Measurements from ENCODE around the gene GDNF.

GDNF gene

GRCh38 chr5:37833990-37834389, 5.9 kb downstream of the GDNF start:
- no peak overlapping the region for H3K4me3 ChIP-seq (ENCODE audit: low read depth, low read length)
- TF ChIP-seq, protein P1, sequence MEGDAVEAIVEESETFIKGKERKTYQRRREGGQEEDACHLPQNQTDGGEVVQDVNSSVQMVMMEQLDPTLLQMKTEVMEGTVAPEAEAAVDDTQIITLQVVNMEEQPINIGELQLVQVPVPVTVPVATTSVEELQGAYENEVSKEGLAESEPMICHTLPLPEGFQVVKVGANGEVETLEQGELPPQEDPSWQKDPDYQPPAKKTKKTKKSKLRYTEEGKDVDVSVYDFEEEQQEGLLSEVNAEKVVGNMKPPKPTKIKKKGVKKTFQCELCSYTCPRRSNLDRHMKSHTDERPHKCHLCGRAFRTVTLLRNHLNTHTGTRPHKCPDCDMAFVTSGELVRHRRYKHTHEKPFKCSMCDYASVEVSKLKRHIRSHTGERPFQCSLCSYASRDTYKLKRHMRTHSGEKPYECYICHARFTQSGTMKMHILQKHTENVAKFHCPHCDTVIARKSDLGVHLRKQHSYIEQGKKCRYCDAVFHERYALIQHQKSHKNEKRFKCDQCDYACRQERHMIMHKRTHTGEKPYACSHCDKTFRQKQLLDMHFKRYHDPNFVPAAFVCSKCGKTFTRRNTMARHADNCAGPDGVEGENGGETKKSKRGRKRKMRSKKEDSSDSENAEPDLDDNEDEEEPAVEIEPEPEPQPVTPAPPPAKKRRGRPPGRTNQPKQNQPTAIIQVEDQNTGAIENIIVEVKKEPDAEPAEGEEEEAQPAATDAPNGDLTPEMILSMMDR (IDR thresholded peaks at IDR 0.05; ENCODE audit: low read depth, low read length): no peak

GRCh38 chr5:37831821-37832534, 7.9 kb downstream of the GDNF start:
- H3K4me3 ChIP-seq (ENCODE audit: low read depth, low read length): no peak overlapping the region
- TF ChIP-seq, protein P1 (IDR thresholded peaks at IDR 0.05; ENCODE audit: low read depth, low read length): no peak

DNA sequence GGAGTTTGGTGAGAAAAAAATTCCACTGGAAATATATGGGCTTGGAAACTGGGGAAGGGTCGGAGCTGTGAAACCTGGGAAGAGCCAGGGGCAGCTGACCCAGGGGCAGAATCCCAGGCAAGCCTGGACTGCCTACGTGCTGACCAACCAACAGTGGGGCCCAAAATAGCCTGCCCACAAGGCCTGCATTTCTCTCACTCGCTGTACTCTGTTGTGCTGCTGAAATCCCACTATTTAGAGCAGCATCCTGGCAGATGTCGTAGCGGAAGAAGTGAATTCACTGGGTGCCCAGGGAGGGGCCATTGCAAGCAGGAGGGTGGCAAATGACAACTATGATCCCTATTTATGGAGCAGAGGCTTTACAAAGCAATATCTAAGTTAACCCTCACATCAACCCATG, 9.5 kb downstream of the GDNF start:
- H3K4me3 ChIP-seq (ENCODE audit: low read depth, low read length): no peak overlapping the region
- TF ChIP-seq, protein P1 (IDR thresholded peaks at IDR 0.05; ENCODE audit: low read depth, low read length): no peak

DNA sequence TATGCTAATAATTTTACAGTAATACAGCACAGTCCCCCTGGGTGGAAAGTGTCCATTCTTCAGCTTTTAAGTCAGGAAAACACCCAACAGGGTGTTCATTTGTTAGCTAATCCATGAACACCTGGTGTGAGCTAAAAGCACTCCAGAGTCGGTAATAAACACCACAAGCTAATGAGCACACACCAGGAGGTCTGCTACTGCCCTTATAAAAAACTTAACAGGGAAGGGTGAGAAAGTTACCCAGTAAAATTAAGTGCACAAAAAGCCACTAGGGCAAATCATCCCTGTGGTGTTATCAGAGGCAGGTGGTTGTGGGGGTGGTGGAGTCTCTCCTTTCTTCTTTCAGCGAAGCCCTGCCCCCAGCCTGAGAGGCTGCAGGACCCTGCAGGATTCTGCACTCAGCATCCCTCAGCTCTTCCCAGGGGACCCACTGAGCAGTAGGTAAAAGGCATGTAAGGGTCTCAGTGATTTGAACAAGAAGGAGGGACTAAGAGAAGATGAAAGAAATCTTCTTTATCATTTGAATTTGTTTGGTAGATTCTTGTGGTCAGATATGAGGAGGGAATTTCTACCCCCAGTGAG, 14.4 kb downstream of the GDNF start:
- TF ChIP-seq, protein P1 (IDR thresholded peaks at IDR 0.05; ENCODE audit: low read depth, low read length): no peak
- no peak overlapping the region for H3K4me3 ChIP-seq (ENCODE audit: low read depth, low read length)

GRCh38 chr5:37823433-37824152, 16.2 kb downstream of the GDNF start:
- TF ChIP-seq, protein P1 (IDR thresholded peaks at IDR 0.05; ENCODE audit: low read depth, low read length): no peak
- H3K4me3 ChIP-seq (ENCODE audit: low read depth, low read length): no peak overlapping the region

GRCh38 chr5:37816883-37817282, 23.0 kb downstream of the GDNF start:
- no peak overlapping the region for H3K4me3 ChIP-seq (ENCODE audit: low read depth, low read length)
- TF ChIP-seq, protein P1 (IDR thresholded peaks at IDR 0.05; ENCODE audit: low read depth, low read length): no peak

DNA sequence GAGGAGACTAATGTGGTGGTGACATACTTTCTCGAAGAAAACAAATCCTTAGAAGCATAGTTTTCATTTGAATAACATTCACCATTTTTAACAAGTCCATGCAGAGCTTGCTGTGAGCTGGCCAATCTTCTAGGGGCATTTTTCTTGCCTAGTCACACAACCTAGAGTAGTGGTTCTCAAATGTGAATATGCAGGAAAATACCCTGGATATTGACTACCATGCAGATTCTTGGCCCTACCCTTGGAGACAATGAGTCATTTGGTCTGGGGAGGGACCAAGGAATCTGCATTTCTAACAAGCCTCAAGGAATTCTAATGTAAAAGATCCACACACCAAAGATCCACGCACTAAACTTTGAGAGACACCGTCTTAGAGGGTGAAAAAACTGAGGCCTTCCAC, 23.5 kb downstream of the GDNF start:
- TF ChIP-seq, protein P1 (IDR thresholded peaks at IDR 0.05; ENCODE audit: low read depth, low read length): no peak
- no peak overlapping the region for H3K4me3 ChIP-seq (ENCODE audit: low read depth, low read length)
